ENCODE results near the gene STARD13. TPM values are rescaled to one million over a fixed set of nuclear protein-coding genes. Genes with fewer than 3 reads are reported as not detected.
A peak's percentile ranks its signal among the peaks of the same experiment; 100 is the strongest.

The STARD13 gene
- total RNA-seq, 4 donors from 2014 or later = 52.0 to 114 (median 89.2) TPM

DNA sequence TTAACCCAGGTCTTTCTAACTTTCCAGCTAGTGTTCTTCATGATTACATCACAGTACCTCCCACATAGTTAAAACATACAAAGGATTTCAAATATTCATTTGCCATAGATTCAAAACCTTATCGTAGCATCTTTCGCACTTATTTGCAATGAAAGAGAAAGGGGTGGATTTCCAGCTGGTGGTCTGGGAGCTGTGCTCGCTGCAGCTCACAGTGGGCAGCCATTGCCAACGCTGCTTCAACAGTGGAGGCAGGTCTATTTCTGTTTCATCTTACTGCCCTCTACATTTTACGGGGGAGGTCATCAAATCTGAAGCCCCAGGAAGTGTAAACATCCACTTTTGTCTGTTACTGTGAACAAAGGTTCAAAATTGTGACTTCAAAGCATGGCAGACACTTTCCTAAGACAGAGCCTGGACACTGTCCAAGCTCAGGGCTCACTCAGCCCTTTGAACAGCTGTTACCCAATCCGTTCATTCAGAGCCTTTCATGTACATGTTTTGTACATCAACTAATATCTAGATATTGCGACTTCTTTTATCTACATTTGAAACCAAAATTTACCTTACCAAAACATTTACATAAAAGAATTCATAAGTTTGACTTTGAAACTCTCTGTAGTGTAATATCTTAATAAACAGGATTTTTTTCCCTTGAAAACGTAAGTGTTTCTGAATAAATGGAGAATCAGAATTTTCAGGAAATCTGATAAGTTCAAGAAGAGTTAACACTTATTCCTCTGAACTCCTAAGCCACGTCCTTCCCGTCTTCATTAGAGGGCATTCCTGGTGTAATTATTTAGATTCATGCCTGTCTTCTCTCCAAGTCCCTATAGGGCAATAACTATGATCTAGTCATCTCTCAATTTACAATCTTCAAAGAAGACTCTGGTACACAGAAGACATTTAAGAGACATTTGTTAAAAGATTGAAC is 25.1 kb downstream of the STARD13 start:
- H3K9me3 ChIP-seq = no peaks in the 10 kb centered on the region
- 74 to 84% methylated on average over 10 of the region's 10 CpGs for WGBS, 2 donors
- H3K27ac ChIP-seq = peak overlapping the region in 1 of 3 donors; percentile 18
- peak in 1 of 2 donors; percentile 19 for DNase-seq
- H3K27me3 ChIP-seq = no peaks in the 10 kb centered on the region
- H3K4me3 ChIP-seq (replicated peaks in 1 of 3) = no peak overlapping the region
- peaks cover 40 to 53% of the 10 kb centered on the region in 2 donors for H3K4me1 ChIP-seq
- TF ChIP-seq POLR2A (IDR thresholded peaks at IDR 0.05) = no peak
- TF ChIP-seq, protein P1, sequence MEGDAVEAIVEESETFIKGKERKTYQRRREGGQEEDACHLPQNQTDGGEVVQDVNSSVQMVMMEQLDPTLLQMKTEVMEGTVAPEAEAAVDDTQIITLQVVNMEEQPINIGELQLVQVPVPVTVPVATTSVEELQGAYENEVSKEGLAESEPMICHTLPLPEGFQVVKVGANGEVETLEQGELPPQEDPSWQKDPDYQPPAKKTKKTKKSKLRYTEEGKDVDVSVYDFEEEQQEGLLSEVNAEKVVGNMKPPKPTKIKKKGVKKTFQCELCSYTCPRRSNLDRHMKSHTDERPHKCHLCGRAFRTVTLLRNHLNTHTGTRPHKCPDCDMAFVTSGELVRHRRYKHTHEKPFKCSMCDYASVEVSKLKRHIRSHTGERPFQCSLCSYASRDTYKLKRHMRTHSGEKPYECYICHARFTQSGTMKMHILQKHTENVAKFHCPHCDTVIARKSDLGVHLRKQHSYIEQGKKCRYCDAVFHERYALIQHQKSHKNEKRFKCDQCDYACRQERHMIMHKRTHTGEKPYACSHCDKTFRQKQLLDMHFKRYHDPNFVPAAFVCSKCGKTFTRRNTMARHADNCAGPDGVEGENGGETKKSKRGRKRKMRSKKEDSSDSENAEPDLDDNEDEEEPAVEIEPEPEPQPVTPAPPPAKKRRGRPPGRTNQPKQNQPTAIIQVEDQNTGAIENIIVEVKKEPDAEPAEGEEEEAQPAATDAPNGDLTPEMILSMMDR (IDR thresholded peaks at IDR 0.05) = no peak
- intact Hi-C loops (cut with DNase I) = no loop called here
- no peaks in the 10 kb centered on the region for H3K36me3 ChIP-seq

DNA sequence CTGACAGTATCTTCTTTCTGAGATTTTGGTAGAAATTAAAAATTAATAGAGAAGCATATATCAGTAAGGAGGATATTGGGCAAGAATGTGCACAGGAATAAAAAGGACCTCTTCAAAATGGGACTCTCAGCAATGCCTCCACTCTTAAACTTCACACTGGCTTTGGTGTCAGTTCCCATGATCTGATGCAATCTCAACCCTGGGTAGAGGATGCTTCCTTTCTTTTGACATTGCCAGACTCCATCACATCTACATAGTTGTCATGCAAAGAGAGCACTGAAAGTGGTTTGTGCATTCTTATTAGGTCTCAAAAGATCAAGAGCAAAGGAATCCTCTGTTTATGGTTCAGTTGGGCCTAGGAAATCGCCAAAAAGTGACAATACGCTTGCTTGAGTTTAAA is 26.3 kb downstream of the STARD13 start:
- H3K27ac ChIP-seq = peak overlapping the region in 1 of 3 donors; percentile 59
- TF ChIP-seq POLR2A (IDR thresholded peaks at IDR 0.05) = no peak
- TF ChIP-seq, protein P1 (IDR thresholded peaks at IDR 0.05) = no peak
- no peak for DNase-seq
- intact Hi-C loops (cut with DNase I) = no loop called here
- H3K9me3 ChIP-seq = no peaks in the 10 kb centered on the region
- no peaks in the 10 kb centered on the region for H3K36me3 ChIP-seq
- no peak overlapping the region for H3K4me3 ChIP-seq (replicated peaks in 1 of 3)
- 87 to 88% methylated on average over 2 of the region's 2 CpGs for WGBS, 2 donors
- no peaks in the 10 kb centered on the region for H3K27me3 ChIP-seq
- H3K4me1 ChIP-seq = peaks cover 29 to 43% of the 10 kb centered on the region in 2 donors

DNA sequence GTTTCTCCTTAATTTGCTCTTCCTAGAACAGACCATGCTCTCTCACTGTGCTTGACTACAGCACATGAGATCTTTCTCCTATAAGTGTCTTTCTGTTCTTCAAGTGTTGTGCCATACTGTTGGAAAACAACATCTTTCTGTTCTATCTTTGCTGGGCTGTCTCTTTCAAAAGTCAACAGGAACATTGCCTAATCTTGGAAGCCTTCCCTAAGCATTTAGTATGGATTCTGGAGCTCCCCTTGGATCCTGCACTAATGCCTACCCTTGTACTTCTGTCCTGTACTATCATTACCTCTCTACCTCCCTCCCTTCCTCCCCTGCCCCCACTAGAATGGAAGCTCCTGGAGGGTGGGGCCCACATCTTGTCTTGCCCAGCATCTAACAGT is 26.8 kb downstream of the STARD13 start:
- intact Hi-C loops (cut with DNase I) = no loop called here
- Histone ChIP-seq H3K27ac (peak overlapping the region in 1 of 3 donors; percentile 59), H3K4me3 (replicated peaks in 1 of 3) (no peak overlapping the region), H3K9me3 (no peaks in the 10 kb centered on the region), H3K4me1 (peaks cover 24 to 38% of the 10 kb centered on the region in 2 donors), H3K36me3 (no peaks in the 10 kb centered on the region), H3K27me3 (no peaks in the 10 kb centered on the region)
- no peak for DNase-seq
- no peak for TF ChIP-seq POLR2A (IDR thresholded peaks at IDR 0.05)
- TF ChIP-seq, protein P1 (IDR thresholded peaks at IDR 0.05) = no peak

DNA sequence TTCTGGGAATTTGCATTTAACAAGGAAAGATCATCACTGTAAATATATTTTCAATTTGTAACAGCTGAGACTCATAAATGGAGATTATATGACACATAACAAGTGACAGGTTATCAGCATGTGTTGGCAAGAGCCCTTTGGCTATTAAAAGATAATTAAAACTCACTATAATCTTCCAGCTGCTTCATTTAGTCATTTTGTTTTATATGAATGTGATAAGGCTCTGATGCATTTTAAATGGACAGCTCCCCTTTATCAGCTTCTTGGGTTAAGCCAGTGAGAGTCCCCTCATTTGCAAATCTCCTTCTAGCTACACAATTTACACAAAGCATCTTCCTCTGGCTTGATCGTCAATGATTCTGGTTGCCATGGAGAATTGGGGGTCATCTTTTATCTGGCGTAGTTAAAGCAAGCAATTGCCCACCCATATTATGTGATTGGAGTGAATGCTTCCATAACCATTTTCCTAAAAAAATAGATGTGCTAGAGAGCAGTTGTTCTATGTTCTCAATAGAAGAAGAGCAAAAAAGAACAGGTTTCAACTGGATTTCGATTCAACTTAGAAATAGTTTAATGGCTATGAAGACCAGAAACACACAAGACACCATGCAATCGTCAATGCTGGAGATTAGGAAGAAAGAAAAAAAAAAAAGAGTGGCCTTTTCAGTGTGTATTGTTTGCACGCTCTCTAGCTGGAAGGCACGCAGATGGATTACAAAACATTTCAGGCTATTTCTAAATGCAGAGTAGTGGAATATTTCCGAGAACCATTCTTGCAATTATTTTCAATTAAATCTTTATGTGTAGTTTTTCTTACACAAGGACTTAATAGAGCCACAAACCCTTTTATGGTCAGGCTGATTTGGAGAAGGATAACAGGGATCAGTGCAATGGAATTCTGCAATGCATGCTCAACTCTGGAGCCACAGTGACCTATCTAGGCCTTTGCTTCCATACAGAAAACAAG is 27.4 kb downstream of the STARD13 start:
- no peaks in the 10 kb centered on the region for H3K9me3 ChIP-seq
- WGBS, 2 donors = 89% methylated on average over 7 of the region's 7 CpGs
- no peak overlapping the region for H3K4me3 ChIP-seq (replicated peaks in 1 of 3)
- intact Hi-C loops (cut with DNase I) = no loop called here
- H3K27me3 ChIP-seq = no peaks in the 10 kb centered on the region
- no peak for TF ChIP-seq POLR2A (IDR thresholded peaks at IDR 0.05)
- TF ChIP-seq, protein P1 (IDR thresholded peaks at IDR 0.05) = no peak
- peaks cover 19 to 31% of the 10 kb centered on the region in 2 donors for H3K4me1 ChIP-seq
- no peak for DNase-seq
- H3K36me3 ChIP-seq = no peaks in the 10 kb centered on the region
- peak overlapping the region in 1 of 3 donors; percentile 59 for H3K27ac ChIP-seq
